EH (cell line): ENCODE results near the gene ABHD14A.
"Not testable (repeated sequence)": the region's sequence is repeated elsewhere in the genome, so short reads cannot be mapped to it uniquely, and the experiment has no call there.

Source experiments
- DNase-seq: peaks from one replicate; pipeline ENCODE4 v3.0.0-alpha.2; 2015; ENCODE audit warnings: low read depth

The ABHD14A gene

DNA sequence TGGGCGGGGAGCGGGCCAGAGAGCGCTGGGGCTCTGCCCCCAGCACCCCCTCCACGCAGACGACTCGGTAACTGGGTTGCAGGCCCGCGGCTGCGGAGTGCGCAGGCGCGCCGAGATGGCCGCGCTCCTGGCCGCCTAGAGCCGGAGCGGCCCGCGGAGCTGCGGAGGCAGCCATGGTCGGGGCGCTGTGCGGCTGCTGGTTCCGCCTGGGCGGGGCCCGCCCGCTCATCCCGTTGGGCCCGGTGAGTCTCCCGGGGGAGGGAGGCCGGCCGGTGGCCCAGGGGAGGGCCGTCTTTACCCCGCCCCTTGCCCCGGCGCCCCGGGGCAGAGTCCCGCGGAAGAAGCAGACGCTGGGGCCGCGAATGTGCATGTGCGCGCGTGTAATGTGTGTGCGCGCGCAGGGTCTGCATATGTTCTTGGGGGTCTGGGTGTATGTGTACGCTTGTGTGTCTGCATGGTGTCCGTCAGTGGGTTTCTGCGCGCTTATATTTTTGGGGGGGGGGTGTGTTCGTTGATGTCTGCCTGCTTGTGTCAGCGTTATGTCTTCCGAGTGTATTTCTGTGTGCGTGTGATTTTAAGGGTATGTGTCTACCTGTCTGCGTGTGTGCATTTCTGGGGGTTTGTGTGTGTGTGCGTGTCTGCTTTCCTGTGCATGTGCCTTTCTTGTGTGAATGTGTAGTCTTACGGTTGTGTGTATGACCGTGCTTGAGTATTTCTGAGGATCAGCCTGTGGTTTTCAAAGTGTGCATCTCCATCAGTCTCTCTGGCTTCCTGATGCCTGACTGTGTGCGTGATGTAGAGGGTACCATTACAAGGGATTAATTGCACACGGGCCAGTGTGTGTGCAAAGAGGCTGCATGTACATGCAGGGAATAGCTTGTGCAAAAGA, at the start of gene ABHD14A:
Gene ABHD14A (plus strand): TSS at position 102 of the 889 bp plus-strand sequence. CDS start 72 bp downstream, at position 174.
- DNase-seq, result peak; percentile 73

- no peak for DNase-seq
Observed at GRCh38 chr3:51927061-51927977, 47.5 kb upstream of the ABHD14A start.

DNA sequence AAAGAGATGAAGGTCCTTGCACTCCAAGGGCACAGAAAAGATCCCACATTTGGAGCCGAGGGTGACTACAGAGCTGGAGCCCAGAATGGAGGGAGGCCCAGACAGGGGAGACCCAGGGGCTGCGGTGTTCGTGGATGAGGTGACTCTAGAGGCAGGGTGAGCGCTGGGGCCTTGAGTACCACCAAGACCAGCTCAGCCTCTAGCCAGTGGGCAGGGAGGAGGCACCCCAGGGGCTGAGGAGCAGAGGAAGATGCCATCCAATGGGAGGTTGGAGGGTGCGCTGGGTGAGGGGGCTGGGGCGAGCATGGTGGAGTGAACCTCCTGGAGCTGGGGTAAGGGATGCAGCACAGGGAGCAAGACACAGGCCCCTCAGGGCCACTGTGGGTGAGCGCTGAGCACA, 46.4 kb upstream of the ABHD14A start:
- no peak for DNase-seq

GRCh38 chr3:51928981-51929380, 45.9 kb upstream of the ABHD14A start:
- DNase-seq, result not testable (repeated sequence)

- peak; percentile 25 for DNase-seq
Observed at GRCh38 chr3:51929420-51930003, 45.4 kb upstream of the ABHD14A start.

- no peak for DNase-seq
Observed at GRCh38 chr3:51930439-51930838, 44.4 kb upstream of the ABHD14A start.

GRCh38 chr3:51931756-51932155, 43.1 kb upstream of the ABHD14A start:
- no peak for DNase-seq

DNA sequence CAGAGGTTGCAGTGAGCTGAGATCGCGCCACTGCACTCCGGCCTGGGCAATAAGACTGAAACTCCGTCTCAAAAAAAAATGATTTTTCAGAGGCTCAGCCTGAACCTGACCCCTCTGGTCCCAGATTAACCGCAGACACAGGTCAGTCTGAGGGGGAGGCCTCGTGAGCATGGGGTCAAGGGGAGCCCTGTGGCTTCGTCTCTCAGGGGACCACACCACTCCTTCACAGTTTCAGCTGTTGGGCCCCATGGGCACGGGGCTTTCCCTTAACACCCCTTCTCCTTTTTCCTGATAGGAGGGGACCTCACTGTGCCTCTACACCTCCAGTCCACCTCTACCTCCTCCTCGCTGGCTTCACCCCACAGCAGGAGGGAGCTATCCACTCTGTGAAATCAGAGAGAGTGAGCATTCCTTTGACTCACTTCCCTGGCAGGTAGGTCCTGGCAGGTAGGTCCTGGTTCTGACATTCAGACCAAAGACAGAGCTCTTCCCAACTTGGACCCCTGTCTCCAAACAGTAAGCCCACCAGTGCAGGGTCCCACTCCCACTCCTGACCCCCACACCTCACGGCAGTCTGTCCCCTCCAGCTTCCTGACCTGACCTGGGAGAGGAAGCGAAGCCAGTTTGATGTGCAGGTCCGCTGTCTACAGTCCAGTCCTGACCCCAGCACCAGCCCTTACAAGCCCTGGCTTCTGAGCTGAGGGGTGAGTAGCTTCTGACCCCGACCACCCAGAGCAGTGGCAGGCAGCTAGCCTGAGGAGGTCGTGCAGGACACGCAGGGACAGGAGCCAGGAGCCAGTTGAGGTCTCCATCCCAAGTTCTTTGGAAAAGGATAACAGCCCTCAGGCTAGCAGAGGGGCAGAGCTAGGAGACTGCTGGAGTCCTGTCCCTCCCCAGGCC, 42.1 kb upstream of the ABHD14A start:
- no peak for DNase-seq

- no peak for DNase-seq
Observed at GRCh38 chr3:51933471-51934138, 41.3 kb upstream of the ABHD14A start.

- DNase-seq, result no peak
Observed at GRCh38 chr3:51934139-51934850, 40.6 kb upstream of the ABHD14A start.

- DNase-seq, result no peak
Observed at GRCh38 chr3:51934991-51935885, 39.6 kb upstream of the ABHD14A start.

GRCh38 chr3:51935886-51936755, 38.7 kb upstream of the ABHD14A start:
- DNase-seq, result no peak

GRCh38 chr3:51937014-51937413, 37.9 kb upstream of the ABHD14A start:
- peak; percentile 15 for DNase-seq

DNA sequence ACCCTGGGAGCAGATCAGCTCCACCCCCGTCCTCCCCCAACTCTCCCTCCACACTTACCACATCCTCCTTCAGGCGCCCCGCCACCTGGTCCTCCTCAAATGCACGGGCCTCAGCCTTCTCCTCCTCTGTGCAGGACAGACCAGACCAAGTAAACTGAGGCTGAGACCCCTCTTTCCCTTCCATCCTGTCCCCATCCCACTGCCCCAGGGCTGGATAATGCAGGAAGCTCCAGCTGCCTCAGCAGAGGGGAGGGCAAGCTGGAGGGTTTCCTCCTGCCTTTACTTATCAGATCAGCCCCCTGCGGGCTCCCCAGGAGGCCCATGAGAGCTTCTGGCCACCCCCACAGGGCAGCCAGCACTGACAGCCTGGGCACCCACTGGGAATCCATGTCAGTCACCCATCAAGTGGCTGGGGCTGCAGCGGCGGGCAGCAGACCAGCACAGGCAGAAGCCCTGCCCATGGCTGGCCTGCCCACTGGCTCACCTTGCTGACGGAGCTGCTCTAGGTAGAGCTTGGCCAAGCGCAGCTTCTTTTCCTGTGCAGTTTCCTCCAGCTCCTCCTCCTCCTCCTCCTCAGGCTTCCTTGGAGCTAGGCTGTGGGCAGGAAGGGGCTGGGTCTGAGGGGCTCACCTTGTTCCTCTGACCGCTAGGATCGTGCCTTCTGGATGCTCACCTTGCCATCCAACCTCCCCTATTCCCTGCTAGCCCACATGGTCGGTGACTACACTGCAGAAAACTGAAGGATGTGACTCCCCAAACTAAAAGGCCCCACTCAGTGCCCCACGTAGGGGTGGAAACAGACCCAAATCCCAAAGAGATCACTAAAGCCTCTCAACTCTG, 37.0 kb upstream of the ABHD14A start:
- DNase-seq, result no peak

DNA sequence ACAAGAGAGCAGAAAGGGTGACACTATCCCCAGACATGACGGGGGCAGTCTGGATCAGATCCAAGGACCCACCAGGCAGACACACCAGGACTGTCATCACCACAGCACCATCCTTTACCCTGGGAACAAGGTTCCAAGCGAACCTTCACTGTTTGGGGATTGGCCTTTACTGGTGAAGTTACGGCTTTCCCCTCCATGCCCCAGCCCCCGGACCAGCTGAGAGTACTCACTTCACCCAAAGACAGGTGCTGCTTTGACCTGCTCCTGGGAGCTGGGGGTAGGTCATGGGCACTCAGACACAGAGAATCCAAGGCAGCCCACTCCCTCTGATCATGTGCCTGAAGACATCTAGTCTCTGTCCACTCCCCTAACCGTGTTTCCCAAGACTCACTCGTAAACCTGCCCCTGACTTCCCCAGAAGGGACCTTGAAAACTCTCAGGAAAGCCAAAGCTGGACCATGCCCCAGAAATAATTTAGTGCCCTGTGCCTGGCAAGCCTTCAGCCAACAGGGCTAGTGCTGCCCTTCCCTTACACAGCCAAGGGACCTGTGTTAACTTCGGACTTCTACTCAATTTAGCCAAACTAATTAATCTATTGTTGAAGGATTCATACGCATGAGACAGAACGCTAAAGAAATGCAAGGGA, 36.0 kb upstream of the ABHD14A start:
- DNase-seq, result no peak

DNA sequence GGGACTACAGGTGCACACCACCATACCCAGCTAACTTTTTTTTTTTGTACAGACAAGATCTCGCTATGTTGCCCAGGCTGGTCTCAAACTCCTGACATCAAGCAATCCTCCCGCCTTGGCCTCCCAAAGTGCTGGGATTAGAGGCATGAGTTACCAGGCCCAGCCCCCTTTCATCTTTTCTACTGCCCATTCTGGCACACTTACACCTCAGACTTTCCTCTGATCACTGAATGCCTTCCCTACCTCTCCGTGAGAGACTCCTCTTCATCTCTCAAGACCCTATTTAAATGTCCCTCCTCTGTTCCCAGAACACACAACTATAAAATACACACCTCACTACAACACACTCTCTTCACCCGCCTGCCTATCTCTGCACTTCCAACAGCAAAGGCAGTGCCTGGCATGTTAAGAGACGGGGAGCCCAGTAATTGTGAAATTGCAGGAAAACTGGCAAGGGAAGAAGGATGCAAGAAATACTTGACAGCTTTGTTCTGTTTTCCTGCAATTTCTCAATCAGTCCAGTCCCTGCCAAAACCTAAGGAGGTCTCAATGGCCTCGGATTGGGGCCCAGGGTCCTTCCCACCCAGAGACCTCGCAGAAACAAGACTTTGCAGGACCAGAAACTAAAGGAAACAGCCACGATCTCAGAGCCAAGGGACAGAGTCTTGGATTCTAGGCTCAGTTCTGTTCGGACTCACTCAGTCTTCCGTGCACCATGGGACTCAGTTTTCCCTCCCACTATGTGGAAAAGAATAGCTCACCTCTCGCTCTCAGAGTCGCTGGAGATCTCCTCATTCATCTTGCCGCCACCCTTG, 34.0 kb upstream of the ABHD14A start:
- peak; percentile 32 for DNase-seq
